ENCODE results near the gene ARFIP1.
A peak's percentile ranks its signal among the peaks of the same experiment; 100 is the strongest.

Gene ARFIP1

DNA sequence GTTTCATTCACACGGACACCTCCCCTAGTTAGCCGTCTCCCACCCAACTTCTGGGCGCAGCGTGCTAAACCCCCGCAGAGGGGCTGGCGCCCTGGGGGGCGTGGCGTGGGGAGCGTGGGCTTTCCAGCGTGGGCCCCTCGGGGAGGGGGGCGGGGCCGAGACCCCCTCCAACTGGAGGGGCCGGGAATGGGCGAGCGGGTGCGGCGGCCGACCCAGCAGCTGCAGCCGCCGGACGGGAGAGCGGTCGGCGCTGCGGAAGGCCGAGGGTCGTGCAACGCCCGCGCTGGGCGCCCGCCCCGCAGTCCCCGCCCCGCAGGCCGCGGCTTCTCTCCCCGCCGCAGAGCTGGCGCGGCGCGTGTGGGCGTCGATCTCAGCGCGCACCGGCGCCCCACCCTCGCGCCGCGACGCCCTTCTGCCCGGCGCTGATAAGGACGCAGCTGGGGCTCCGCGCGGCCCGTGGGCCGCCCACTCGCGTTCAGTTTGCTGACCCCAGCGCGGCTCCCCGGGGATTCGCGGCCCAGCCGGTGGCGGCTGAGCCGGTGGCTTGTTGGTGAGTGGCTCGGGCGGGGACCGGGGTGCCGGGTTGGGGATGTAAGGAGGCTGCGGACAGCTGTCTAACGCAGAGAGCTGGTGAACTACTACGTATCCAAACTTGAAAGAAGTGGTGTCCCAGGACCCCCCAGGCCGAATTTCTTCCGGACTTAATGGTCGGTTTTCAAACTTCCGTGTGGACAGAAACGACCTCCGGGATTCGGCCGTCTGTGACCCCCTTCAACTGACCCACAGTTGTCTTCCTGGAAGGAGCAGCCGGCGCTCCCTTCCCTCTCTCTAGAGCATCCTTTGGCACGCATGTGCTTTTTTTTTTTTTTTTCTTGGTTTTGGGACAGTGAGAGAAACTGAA, 157.8 kb downstream of the ARFIP1 start:
- TF ChIP-seq CTCF (IDR thresholded peaks at IDR 0.05; ENCODE audit: low read depth, low read length), result no peak
- in situ Hi-C loops (cut with HindIII; ENCODE audit: low sequenced_read_pairs), result no loop called here
- DNase-seq (ENCODE audit: low read depth, low spot score), result peak; percentile 35
- peak overlapping the region; percentile 48 for H3K4me3 ChIP-seq (ENCODE audit: low read depth, low read length)

GRCh38 chr4:152938237-152938947, 158.6 kb downstream of the ARFIP1 start:
- in situ Hi-C loops (cut with HindIII; ENCODE audit: low sequenced_read_pairs), result no loop called here
- peak overlapping the region; percentile 43 for H3K4me3 ChIP-seq (ENCODE audit: low read depth, low read length)
- no peak for TF ChIP-seq CTCF (IDR thresholded peaks at IDR 0.05; ENCODE audit: low read depth, low read length)
- no peak for DNase-seq (ENCODE audit: low read depth, low spot score)

DNA sequence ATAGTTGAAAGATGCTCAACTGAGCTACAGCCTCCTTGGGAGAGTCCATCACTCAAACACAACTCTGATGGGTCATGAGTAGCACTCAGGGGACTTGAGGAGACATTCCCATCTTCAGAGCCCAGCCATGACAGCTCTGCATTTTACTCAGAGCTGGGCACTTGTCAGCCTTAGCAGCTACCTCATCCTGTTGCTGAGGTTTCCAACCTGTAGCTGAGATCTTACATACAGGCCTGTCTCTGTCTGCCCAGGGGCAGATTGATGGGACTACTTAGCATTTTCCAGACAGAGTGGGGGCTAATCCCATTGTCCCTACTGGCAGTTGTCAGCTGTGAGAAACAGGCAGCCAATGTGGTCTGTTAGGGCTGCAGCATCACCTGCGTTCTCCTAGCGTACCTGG, 159.9 kb downstream of the ARFIP1 start:
- in situ Hi-C loops (cut with HindIII; ENCODE audit: low sequenced_read_pairs), result no loop called here
- no peak overlapping the region for H3K4me3 ChIP-seq (ENCODE audit: low read depth, low read length)
- no peak for TF ChIP-seq CTCF (IDR thresholded peaks at IDR 0.05; ENCODE audit: low read depth, low read length)
- no peak for DNase-seq (ENCODE audit: low read depth, low spot score)

GRCh38 chr4:152940461-152940860, 160.7 kb downstream of the ARFIP1 start:
- no peak overlapping the region for H3K4me3 ChIP-seq (ENCODE audit: low read depth, low read length)
- no peak for DNase-seq (ENCODE audit: low read depth, low spot score)
- TF ChIP-seq CTCF (IDR thresholded peaks at IDR 0.05; ENCODE audit: low read depth, low read length), result no peak
- in situ Hi-C loops (cut with HindIII; ENCODE audit: low sequenced_read_pairs), result no loop called here

GRCh38 chr4:152941411-152941810, 161.7 kb downstream of the ARFIP1 start:
- no peak overlapping the region for H3K4me3 ChIP-seq (ENCODE audit: low read depth, low read length)
- TF ChIP-seq CTCF (IDR thresholded peaks at IDR 0.05; ENCODE audit: low read depth, low read length), result no peak
- DNase-seq (ENCODE audit: low read depth, low spot score), result no peak
- in situ Hi-C loops (cut with HindIII; ENCODE audit: low sequenced_read_pairs), result no loop called here

- no peak for TF ChIP-seq CTCF (IDR thresholded peaks at IDR 0.05; ENCODE audit: low read depth, low read length)
- in situ Hi-C loops (cut with HindIII; ENCODE audit: low sequenced_read_pairs), result no loop called here
- H3K4me3 ChIP-seq (ENCODE audit: low read depth, low read length), result no peak overlapping the region
- no peak for DNase-seq (ENCODE audit: low read depth, low spot score)
Observed at GRCh38 chr4:152942346-152942745, 162.6 kb downstream of the ARFIP1 start.
